Measurements from ENCODE around the gene PIK3C3.

PIK3C3 gene

DNA sequence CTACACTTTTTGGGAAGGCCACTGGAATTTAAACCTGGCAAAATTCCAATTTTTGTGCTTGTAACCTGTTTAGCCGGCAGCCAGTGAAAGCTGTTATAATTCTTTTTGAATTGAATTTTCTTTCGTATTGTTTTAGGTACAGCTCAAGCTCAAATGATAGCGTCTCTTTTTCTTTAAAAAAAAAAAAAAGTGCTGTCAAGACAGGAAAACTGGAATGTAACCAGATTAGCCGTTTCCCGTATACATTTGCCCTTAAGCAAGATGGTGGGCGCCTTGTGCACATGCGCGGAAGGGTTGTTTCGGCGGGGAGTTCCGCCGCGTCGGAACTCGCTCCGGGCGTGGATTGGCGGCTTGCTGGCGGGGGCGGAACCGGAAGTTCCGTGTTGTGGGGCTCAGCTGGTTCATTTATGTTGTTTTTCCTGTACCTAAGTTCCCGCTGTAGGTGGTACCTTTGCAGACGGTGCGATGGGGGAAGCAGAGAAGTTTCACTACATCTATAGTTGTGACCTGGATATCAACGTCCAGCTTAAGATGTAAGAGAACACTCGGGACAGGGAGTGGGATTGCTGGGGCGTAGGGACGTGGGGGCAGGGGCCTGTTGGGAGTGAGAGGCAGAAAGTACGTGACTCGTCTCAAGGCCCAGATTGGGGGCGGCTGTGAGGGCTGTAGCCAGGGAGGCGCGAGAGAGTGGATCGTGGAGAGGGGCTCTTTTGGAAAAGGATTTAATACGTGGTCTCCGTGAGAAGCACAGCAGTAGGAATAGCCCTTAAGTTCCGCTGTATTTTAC is at the start of gene PIK3C3:
Gene PIK3C3 (plus strand): TSS at position 408 of the 787 bp plus-strand sequence. CDS start 58 bp downstream, at position 466.
- DNase-seq, result peak; percentile 98

GRCh38 chr18:41905786-41906527 is 49.1 kb upstream of the PIK3C3 start:
- no peak for DNase-seq

DNA sequence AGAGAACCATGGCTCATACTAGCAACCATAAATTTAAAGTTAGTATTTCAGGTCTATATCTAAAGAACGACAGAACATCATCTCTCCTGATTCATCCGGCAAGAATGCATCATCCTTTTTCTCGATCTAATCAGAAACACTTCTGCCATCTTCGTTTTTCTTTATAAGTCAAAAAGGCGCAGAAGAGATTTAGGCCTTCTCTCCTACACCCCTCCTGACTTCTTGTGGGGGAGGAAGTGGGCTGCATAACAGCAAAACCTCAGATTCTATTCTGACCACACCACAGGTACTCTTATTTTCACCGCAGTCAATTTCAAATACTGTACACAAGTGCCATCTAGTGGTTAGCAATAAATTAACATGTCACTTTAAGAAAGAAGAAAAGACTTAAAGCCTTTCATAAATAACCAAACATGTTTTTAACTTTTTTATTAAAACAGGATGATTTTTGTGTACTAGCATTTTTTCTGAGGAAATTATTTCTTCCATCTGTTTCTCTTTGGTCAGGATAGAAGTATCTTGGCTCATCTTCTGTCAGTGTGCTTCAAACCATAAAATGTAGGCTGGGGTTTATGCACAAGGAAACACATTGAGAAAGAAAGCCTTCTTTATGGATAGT is 48.4 kb upstream of the PIK3C3 start:
- DNase-seq, result peak; percentile 76

GRCh38 chr18:41917181-41917580 is 37.9 kb upstream of the PIK3C3 start:
- DNase-seq, result no peak

- DNase-seq, result no peak
Observed at GRCh38 chr18:41921770-41922169, 33.3 kb upstream of the PIK3C3 start.

DNA sequence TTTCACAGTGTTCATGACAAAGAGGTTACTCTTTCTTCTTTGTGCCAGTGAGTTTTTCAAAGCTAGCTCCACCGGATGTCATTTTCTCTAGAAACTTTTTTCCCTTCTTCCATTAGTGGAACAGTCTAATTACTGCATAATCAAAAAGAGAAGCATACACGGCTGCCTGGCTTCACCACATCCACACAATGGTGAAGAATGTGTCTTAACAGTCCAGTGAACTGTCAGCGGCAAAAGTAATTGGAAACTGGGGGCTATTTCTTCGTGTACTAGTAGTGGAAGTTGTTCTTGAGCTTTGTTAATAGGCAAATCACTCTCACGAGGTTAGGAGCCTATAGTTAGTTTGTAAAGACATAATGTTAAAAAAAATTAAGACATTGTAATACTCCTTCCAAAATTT is 32.9 kb upstream of the PIK3C3 start:
- peak; percentile 89 for DNase-seq

DNA sequence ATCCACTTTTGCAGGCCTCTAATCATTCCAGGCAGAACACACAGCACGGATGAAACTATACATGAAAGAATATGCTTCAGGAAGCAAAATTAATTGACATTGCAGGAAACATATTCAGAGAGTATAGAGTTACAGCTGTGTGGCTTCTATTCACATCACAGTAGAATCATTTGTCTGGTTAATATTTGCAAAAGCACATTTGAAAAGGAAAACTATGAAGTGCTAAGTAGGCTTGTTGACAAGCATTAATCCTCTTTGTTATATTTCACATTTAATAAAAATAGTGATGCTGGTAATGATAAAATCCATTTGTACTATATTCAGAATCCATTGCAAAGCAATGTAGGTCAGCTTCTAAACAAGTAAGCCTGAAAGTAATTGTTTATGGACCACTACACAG is 32.2 kb upstream of the PIK3C3 start:
- peak; percentile 73 for DNase-seq

GRCh38 chr18:41923446-41923845 is 31.6 kb upstream of the PIK3C3 start:
- DNase-seq, result no peak

GRCh38 chr18:41928581-41928980 is 26.5 kb upstream of the PIK3C3 start:
- DNase-seq, result no peak

- no peak for DNase-seq
Observed at GRCh38 chr18:41932899-41933298, 22.1 kb upstream of the PIK3C3 start.

- no peak for DNase-seq
Observed at GRCh38 chr18:41933778-41934177, 21.3 kb upstream of the PIK3C3 start.

GRCh38 chr18:41936471-41937134 is 18.4 kb upstream of the PIK3C3 start:
- DNase-seq, result no peak

DNA sequence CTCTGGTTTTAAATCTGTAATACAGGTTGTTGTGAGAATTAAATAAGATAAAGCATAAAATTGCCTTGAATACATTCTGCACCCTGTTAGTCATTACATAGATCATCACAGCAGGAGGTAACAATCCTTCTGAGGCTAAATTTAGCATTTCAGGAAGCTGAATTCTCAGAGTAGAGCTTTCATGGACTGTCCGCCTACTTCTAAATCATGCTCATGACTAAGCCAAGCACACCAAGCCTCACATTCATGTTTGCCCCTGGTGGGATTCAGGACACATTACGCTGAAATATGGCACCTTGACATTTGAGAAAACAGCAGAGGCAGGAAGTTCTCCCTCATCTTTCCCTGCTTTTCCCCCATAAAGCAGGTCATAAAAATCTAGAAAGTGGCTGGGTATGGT is 16.6 kb upstream of the PIK3C3 start:
- no peak for DNase-seq

- DNase-seq, result no peak
Observed at GRCh38 chr18:41939326-41939725, 15.7 kb upstream of the PIK3C3 start.

- peak; percentile 6 for DNase-seq
Observed at GRCh38 chr18:41940506-41941215, 14.4 kb upstream of the PIK3C3 start.

DNA sequence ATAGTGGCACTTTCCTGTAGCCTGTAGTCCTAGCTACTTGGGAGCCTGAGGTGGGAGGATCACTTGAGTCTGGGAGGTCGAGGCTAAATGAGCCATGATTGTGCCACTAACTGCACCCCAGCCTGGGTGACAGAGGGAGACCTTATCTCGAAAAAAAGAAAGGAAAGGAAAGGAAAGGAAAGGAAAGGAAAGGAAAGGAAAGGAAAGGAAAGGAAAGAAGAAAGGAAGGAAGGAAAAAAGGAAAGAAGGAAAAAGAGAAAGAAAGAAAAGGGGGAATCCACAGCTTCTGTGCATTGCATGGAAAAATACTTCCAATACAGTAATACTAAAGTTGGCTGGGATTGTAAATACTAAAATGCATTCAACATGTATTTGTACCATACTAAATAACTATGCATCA is 12.8 kb upstream of the PIK3C3 start:
- DNase-seq, result no peak

DNA sequence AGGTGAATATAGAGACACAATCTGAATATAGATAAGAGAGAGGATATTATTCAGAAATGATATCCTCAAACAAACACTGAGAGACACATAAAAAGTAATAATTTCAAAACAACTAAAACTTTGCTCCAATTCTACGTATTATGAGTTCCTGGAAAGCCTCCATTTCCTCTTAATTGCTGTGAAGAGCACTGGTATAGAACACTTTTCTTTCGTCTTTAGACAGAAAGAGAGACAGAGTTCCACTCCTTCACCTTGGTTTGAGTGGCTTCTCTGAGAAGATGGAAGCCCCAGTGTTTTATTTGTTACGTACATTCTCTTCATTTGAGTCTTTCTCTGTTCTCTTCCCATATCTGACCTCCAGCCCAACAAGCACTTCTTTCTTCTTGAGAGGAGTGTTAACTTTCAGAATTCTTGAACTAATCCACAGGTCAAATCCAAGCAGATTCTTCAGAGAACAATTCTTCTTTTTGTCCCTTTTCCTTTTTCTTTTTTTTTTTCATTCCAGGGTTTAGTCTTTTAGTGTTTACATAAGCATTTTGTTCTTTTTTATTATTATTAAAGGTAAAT is 6.4 kb upstream of the PIK3C3 start:
- no peak for DNase-seq

DNA sequence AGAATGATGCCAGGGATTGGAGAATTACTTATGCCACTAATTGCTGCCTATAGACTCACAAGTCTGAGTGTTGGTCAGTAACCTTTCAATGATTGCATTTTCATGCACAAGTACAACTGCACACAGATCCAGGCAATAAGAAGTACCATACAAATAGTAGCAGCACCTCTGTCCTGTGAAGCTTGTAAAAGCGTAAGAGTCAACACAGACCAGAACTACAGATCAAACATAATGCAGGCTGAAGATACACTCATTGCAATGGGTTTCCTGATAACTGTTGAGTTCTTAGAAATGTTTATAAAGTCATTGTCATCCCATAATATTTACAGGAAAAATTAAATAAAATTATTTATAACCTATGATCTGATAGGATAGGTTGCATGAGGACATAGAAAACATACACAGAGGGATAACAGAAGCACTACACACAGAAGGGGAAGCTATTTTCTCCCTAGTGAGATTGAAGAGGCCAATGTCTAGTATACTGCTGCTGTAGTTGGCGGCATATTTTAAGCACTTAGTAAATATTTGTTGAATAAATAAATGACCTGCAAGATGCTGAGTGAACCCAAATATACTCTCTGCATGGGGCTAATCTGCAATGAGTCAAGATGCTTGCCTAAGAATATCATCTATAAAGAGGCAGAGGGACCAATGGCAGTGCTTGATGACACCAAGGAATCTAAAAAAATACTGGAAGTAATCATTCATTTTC is 5.7 kb upstream of the PIK3C3 start:
- no peak for DNase-seq

DNA sequence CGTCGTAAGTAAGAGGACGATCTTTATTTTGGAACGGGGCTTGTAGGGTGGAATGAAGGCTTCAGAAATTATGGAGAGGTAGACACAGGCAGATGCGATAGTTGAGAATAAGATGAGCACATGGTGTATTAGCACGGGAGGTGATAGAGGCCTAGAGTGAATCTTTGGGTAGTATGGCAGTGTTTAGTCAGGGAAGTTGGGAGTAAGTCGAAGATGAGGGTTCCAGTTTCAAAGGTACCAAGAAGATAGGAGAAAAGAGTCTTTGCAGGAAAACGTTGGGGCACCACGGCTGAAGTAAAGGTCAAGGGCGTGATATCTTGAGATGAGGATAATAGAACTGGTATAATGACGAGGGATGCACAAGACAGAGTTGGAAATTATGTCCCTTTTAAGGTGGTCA is 654 bp downstream of the PIK3C3 start:
- no peak for DNase-seq

- DNase-seq, result no peak
Observed at GRCh38 chr18:41959045-41959444, 4.0 kb downstream of the PIK3C3 start.

DNA sequence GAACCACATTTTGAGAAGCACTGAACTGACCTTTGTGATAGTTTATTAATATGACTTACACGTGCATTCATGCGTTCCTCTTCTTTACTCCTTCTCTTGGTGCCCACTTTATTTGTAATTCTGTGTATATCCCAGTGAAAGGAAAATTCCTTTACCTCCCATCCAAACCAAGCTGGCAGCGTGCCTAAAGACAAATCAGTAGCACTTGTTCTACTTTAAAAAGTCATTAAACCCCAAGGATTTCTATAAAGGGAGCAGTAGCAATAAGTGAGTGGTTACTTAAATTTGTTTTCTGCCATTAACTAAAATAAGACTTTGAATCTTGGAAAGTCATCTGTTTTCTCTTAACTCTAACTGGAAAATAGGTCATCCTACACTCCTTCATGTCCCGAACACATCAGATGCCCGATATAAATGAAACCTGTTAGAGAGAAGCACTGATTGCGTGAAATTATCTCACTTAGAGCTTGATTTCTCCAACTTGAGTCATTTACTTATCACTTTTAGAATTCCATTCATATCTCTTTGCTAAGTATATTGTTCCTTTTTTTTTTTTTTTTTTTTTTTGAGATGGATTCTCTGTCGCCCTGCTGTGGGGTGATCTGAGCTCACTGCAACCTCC is 10.7 kb downstream of the PIK3C3 start:
- no peak for DNase-seq
